BE2C (cell line): ENCODE measurements around the gene ATP5MC3.

Experiments used
- DNase-seq: peaks from one replicate; pipeline ENCODE4 v3.0.0-alpha.2; 2020
- H3K27me3 ChIP-seq: fragments of 250-450 bp; sonication (Bioruptor Pico); 2 replicates; pipeline ENCODE4 v1.5.1; 2020; ENCODE audit warnings: mild to moderate bottlenecking
- H3K36me3 ChIP-seq: fragments of 250-450 bp; sonication (Bioruptor Pico); 2 replicates; pipeline ENCODE4 v1.5.1; 2020; ENCODE audit warnings: mild to moderate bottlenecking
- H3K4me1 ChIP-seq: fragments of 250-450 bp; sonication (Bioruptor Pico); 2 replicates; pipeline ENCODE4 v1.5.1; 2020
- H3K4me3 ChIP-seq: 2 replicates; pipeline ENCODE4 v1.5.1; 2011; ENCODE audit warnings: low read depth, low read length
- H3K9me3 ChIP-seq: fragments of 250-450 bp; sonication (Bioruptor Pico); 2 replicates; pipeline ENCODE4 v1.5.1; 2020
- CTCF ChIP-seq: IDR thresholded peaks from 2 replicates; pipeline ENCODE4 v1.5.1; 2012; ENCODE audit warnings: mild to moderate bottlenecking, low read depth, low read length

The ATP5MC3 gene

GRCh38 chr2:175207741-175208438 lies 26.4 kb upstream of the ATP5MC3 start:
- TF ChIP-seq CTCF = no peak
- H3K4me1 ChIP-seq = no peaks in the 10 kb centered on the region
- H3K9me3 ChIP-seq = no peaks in the 10 kb centered on the region
- DNase-seq = no peak
- H3K4me3 ChIP-seq = no peak overlapping the region
- no peaks in the 10 kb centered on the region for H3K36me3 ChIP-seq
- H3K27me3 ChIP-seq = no peaks in the 10 kb centered on the region

- no peaks in the 10 kb centered on the region for H3K9me3 ChIP-seq
- no peaks in the 10 kb centered on the region for H3K4me1 ChIP-seq
- H3K27me3 ChIP-seq = 0 out of 2 replicates have a peak, but pooled peaks cover under 1% of the 10 kb centered on the region
- no peak for TF ChIP-seq CTCF
- DNase-seq = no peak
- no peak overlapping the region for H3K4me3 ChIP-seq
- no peaks in the 10 kb centered on the region for H3K36me3 ChIP-seq
Observed at GRCh38 chr2:175206866-175207265, 25.4 kb upstream of the ATP5MC3 start.

GRCh38 chr2:175205523-175205922 lies 24.0 kb upstream of the ATP5MC3 start:
- H3K9me3 ChIP-seq = no peaks in the 10 kb centered on the region
- H3K27me3 ChIP-seq = 0 out of 2 replicates have a peak, but pooled peaks cover 3% of the 10 kb centered on the region
- H3K36me3 ChIP-seq = no peaks in the 10 kb centered on the region
- DNase-seq = no peak
- TF ChIP-seq CTCF = no peak
- H3K4me1 ChIP-seq = no peaks in the 10 kb centered on the region
- no peak overlapping the region for H3K4me3 ChIP-seq

GRCh38 chr2:175203621-175204496 lies 22.3 kb upstream of the ATP5MC3 start:
- Histone ChIP-seq H3K4me1 (no peaks in the 10 kb centered on the region), H3K4me3 (no peak overlapping the region; the same call in 1 of the 2 replicates), H3K36me3 (no peaks in the 10 kb centered on the region), H3K9me3 (no peaks in the 10 kb centered on the region), H3K27me3 (0 out of 2 replicates have a peak, but pooled peaks cover 3% of the 10 kb centered on the region)
- TF ChIP-seq CTCF = peak; percentile 65
- peak; percentile 65 for DNase-seq

GRCh38 chr2:175195012-175195411 lies 13.5 kb upstream of the ATP5MC3 start:
- Histone ChIP-seq H3K4me1 (no peaks in the 10 kb centered on the region), H3K9me3 (no peaks in the 10 kb centered on the region), H3K36me3 (no peaks in the 10 kb centered on the region), H3K27me3 (no peaks in the 10 kb centered on the region), H3K4me3 (no peak overlapping the region)
- no peak for TF ChIP-seq CTCF
- DNase-seq = no peak

- DNase-seq = no peak
- Histone ChIP-seq H3K4me1 (no peaks in the 10 kb centered on the region), H3K9me3 (no peaks in the 10 kb centered on the region), H3K4me3 (no peak overlapping the region), H3K36me3 (no peaks in the 10 kb centered on the region), H3K27me3 (no peaks in the 10 kb centered on the region)
- TF ChIP-seq CTCF = no peak
Observed at GRCh38 chr2:175188761-175189160, 7.3 kb upstream of the ATP5MC3 start.
